ENCODE measurements around the gene ZFYVE27.

Gene ZFYVE27

DNA sequence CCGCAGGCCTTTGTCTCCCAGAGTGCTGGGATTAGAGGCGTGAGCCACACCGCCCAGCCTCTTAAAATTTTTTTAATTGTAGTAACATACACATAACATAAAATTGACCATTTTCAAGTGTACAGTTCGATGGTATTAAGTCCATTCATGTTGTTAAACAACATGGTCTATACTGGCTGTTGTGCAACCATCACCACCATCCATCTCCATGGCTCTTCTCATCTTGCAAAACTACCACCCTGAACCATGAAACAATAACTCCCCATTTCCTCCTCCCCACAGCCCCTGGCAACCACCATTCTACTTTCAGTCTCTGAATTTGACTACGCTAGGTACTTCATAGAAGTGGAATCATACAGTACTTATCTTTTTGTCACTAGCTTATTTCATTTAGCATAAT, 7.9 kb upstream of the ZFYVE27 start:
- TF ChIP-seq, protein P1, sequence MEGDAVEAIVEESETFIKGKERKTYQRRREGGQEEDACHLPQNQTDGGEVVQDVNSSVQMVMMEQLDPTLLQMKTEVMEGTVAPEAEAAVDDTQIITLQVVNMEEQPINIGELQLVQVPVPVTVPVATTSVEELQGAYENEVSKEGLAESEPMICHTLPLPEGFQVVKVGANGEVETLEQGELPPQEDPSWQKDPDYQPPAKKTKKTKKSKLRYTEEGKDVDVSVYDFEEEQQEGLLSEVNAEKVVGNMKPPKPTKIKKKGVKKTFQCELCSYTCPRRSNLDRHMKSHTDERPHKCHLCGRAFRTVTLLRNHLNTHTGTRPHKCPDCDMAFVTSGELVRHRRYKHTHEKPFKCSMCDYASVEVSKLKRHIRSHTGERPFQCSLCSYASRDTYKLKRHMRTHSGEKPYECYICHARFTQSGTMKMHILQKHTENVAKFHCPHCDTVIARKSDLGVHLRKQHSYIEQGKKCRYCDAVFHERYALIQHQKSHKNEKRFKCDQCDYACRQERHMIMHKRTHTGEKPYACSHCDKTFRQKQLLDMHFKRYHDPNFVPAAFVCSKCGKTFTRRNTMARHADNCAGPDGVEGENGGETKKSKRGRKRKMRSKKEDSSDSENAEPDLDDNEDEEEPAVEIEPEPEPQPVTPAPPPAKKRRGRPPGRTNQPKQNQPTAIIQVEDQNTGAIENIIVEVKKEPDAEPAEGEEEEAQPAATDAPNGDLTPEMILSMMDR (conservative IDR thresholded peaks at IDR 0.05), result no peak

GRCh38 chr10:97731346-97732051, 5.4 kb upstream of the ZFYVE27 start:
- no peak overlapping the region for H3K27ac ChIP-seq

More for the DNA sequence above, 7.9 kb upstream of the ZFYVE27 start:
- no peak overlapping the region for H3K27ac ChIP-seq

GRCh38 chr10:97732052-97732359, 4.9 kb upstream of the ZFYVE27 start:
- H3K27ac ChIP-seq, result no peak overlapping the region

More at GRCh38 chr10:97731346-97732051, 5.4 kb upstream of the ZFYVE27 start:
- TF ChIP-seq, protein P1 (conservative IDR thresholded peaks at IDR 0.05), result peak; percentile 86

DNA sequence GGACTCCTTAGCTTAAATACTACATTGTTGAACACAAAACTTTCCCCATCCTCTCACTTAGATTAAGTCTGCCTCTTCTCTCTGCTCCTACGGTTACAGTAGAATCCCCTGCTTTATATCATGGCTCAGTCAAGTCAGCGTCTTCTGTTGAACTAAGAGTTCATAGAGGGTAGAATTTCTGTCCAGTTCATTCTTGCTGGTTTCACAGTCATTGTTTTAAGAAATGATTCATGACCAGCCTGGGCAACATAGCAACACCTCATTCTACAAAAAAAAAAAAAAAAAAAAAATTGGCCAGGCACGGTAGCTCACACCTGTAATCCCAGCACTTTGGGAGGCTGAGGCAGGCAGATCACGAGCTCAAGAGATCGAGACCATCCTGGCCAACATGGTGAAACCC, 3.7 kb upstream of the ZFYVE27 start:
- H3K27ac ChIP-seq, result no peak overlapping the region
- TF ChIP-seq, protein P1 (conservative IDR thresholded peaks at IDR 0.05), result no peak

More at GRCh38 chr10:97732052-97732359, 4.9 kb upstream of the ZFYVE27 start:
- TF ChIP-seq, protein P1 (conservative IDR thresholded peaks at IDR 0.05), result peak; percentile 47; the same call in 1 of the 2 replicates

- TF ChIP-seq, protein P1 (conservative IDR thresholded peaks at IDR 0.05), result no peak
- no peak overlapping the region for H3K27ac ChIP-seq
Measured at GRCh38 chr10:97734021-97734420, 2.9 kb upstream of the ZFYVE27 start.

- peak overlapping the region; percentile 73 for H3K27ac ChIP-seq
- TF ChIP-seq, protein P1 (conservative IDR thresholded peaks at IDR 0.05), result no peak
Measured at GRCh38 chr10:97736403-97736901, 476 bp upstream of the ZFYVE27 start.

DNA sequence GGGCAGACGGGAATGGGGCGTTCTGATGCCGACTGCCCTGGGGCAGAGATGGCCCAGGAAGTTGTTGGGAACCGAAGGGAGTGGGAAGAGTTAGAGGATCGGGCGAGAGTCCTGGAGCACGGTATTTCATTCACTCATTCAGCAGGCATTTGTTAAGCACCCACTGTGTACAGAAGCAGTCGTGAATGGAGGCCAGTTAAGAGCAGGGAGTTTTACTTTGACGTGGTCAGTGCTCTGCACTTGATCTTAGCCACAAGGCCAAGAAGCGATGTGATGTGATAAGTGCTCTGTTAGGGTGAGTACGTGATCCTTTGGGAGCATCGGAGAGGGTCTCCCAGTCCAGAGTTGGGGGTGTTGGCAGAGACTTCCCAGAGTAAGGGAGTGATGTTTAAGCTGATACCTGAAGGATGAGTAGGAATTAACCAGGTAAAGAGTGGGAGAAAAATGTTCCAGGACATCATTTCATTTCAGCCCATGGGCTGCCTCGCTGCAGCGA, 890 bp downstream of the ZFYVE27 start:
- TF ChIP-seq, protein P1 (conservative IDR thresholded peaks at IDR 0.05), result no peak
- peak overlapping the region; percentile 73 for H3K27ac ChIP-seq
